GM21367 (cell line): Measurements from ENCODE around the gene COX6B2.
A peak's percentile ranks its signal among the peaks of the same experiment; 100 is the strongest.
"Not testable (repeated sequence)": the region's sequence is repeated elsewhere in the genome, so short reads cannot be mapped to it uniquely, and the experiment has no call there.

ENCODE experiments used
- ATAC-seq: cut with Tn5 transposase; IDR thresholded peaks from one replicate; pipeline ENCODE4 v1.9.1; 2021; ENCODE audit not compliant: unreplicated experiment

Gene COX6B2, protein sequence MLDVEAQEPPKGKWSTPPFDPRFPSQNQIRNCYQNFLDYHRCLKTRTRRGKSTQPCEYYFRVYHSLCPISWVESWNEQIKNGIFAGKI

DNA sequence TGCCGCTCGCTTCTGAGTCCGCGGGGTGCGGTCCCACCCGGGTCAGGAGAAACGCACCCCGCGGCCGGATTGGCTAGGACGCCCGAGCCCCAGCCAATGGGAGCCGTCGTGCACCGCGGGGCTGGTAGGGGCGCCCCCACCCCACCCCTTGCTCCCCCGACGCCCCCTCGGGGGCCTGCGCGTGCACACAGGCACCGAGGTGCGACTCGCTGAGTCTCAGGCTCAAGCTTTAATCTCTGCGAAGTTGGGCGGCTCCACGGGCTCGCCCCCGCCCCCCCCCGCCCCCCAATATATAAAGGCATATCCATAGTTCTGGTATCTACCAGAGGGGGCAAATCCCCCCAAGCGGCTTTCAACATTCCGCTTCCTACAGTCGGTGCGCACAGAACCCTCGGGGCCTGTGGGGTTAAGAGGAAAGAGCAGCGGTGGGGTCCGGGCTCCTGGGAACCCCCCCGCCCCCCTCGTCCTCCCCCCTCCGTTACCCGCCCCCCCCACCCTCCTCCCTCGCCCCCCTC, at the start of gene COX6B2:
Gene COX6B2, minus strand, starts transcription at position 22 of the 515 bp plus-strand sequence. CDS start 198 bp downstream, outside the sequence.
- no peak for ATAC-seq

DNA sequence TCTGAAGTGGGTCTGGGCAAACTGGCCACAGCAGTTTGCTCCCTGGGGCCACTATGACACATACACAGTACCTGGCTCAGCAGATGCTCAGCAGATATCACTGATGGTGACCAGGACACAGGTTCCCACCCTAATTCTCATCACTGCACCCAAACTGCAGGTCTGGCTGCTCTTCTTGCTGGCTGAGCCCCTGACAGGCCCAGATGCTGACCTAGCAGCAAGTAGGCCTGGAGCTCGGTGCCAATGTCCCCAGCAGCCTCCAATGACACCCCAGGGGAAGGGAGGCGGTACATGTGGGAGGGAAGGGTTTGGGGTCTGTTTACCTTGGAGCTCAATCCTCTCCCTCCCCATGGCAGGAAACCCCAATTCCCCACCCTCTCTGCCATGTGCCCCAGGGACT, 48.0 kb upstream of the COX6B2 start:
- no peak for ATAC-seq

DNA sequence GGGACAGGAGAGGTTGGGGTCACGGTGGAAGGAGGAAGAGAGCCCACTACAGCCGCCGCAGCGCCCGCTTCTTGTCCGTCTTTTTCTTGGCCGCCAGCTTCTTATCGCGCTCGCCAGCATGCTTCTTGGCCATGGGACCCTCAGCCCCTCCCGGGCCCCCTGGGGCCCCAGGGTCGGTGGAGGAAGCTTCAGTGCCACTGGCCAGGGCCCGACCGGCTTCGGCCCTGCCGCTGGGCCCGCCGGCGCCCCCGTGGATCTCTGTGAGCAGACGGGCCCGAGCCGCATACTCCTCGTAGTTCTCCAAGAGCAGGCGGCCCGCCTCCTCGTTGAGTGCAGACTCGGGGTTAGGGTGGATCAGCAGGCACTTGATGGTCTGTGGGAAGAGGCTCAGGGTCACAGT, 46.9 kb upstream of the COX6B2 start:
- ATAC-seq, result not testable (repeated sequence)

GRCh38 chr19:55400281-55401087, 46.0 kb upstream of the COX6B2 start:
- ATAC-seq, result no peak

DNA sequence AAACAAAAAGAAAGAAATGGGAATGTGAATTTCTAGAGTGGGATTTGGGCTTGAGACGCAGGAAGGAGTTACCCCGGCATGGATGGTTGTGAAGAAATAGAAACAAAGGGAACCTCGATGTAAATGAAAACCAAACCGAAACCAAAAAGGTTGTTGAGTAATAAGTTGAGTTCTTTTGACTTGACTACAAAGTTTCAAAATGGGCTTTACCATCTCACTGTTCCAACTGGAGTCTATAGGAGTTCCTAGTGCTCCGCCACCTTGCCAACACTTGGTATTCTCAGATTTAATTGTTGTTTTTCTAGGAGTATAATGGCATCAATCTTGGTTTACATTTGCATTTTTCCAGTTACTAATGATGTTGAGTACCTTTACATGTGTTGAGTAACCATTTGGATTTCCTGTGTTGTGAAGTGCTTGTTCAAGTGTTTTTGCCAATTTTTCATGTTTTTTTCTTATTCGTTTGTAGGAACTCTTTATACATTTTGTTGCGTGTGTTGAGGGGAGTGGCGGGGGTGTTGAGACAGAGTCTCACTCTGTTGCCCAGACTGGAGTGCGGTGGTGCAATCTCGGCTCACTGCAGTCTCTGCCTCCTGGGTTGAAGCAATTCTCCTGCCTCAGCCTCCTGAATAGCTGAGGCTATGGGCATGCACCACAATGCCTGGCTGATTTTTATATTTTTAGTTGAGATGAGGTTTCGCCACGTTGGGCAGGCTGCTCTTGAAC, 43.8 kb upstream of the COX6B2 start:
- no peak for ATAC-seq

- no peak for ATAC-seq
Observed at GRCh38 chr19:55392820-55393761, 38.6 kb upstream of the COX6B2 start.

DNA sequence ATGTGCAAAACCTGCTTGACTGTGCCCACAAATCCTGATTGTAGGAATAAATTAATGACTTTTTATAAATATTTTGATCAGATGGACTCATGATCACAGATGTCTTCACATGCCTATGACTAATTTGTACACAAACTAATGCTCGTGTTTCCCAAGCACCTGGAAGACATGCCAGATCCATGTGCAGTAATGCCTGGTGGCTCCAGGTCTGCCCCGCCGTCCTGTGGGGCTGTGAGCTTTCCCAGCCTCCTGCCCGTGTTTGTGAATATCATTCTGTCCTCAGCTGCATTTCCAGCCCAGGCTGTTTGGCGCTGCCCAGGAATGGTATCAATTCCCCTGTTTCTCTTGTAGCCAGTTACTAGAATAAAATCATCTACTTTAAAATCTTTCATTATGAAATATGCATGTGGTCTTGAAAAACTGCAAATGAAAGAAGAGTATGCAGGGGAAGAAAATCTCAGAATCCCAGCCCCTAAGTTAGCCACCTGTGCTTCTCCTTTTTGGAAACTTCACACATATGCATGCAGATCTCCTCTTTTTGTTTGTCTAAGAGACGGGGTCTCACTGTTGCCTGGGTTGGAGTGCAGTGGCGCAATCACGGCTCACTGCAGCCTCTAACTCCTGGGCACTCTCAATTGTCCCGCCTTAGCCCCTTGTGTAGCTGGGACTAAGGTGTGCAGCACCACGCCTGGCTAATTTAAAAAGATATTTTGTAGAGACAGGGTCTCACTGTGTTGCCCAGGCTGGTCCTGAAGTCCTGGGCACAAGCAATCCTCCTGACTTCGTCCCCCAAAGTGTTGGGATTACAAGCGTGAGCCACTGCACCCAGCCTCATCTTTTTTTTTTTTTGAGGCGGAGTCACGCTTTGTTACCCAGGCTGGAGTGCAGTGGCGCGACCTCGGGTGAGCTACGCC, 37.4 kb upstream of the COX6B2 start:
- no peak for ATAC-seq

DNA sequence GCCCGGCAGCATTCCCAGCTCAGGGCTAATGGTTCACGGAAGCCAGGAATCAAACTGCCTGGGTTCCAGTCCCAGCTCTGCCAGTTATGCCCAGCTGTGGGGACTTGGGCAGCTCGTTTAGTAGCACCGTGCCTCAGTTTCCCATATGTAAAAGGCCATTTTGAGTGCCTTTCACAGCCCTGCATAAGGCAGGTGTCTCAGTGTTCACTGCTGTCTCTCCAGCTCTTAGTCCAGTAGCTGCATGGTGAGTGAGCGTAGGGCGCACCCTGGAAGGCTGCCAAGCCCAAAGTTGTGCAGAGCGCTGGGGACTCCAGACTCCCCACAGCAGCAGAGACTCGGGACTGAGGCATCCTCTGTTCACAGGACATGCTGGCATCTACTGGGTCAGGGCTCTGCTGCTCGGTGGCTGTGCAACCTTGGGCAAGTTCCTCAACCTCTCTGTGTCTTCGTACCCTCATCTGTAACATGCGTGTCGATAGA, 36.7 kb upstream of the COX6B2 start:
- no peak for ATAC-seq

GRCh38 chr19:55390461-55390880, 36.0 kb upstream of the COX6B2 start:
- no peak for ATAC-seq

DNA sequence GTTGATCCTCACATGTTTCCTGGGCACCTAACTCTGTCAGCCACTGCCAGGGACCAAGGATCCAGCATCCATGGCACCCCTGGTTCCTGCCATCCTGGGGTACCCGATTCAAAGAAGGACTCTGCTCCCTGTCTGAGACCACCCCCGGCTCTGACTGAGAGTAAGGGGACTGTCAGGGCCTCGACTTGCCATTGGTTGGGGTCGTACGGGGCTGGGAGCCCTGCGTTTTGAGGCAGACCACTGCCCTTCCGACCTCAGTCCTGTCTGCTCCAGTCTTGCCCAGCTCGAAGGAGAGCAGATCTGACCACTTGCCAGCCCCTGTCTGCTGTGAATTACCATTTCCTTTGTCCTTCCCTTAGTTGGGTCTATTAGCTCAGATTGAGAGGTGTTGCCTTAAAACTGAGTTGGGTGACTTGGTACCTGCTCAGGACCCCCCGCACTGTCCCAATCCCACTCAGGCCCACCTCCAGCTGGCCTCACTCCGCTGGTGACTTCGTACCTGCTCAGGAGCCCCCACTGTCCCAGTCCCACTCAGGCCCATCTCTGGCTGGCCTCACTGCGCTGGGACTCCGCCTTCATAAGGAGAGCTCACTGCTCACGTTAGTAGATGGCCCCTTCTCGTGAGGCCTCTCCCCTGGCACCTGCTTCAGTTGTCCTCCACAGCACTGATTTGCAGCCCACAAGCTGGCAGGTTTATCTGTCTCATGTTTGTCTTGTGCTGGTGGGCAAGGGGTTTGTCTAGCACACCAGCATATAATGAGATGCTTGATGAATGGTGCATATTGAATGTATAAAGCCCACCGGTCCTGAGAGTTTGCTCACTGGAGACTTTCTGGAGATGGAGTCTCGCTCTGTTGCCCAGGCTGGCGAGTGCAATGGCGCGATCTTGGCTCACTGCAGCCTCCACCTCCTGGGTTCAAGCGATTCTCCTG, 35.1 kb upstream of the COX6B2 start:
- no peak for ATAC-seq

- no peak for ATAC-seq
Observed at GRCh38 chr19:55387736-55388497, 33.4 kb upstream of the COX6B2 start.

DNA sequence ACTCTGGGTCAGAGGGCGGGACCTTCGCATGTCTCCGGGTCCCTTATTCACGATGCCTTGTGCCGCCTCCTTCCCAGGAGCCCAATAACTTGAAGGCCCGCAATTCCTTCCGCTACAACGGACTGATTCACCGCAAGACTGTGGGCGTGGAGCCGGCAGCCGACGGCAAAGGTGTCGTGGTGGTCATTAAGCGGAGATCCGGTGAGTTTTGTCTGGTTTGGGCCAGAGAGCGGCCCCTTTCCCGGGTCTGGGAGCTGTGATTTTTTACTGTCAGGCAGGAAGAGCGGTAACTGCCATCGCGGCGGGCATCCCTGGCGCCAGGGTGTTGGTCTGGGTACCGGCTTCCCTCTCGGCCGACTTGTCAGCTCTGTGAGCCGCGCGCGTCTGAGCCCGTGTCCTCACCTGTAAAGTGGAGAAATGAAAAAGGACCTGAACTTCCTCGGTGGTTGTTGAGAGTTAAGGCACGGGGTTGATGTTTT, 32.0 kb upstream of the COX6B2 start:
- no peak for ATAC-seq

GRCh38 chr19:55385724-55386492, 31.4 kb upstream of the COX6B2 start, which contains the start of gene RPL28:
RPL28 (plus strand) TSS chr19:55385932; CDS start chr19:55386358, 426 bp downstream.
- peak; percentile 45 for ATAC-seq

DNA sequence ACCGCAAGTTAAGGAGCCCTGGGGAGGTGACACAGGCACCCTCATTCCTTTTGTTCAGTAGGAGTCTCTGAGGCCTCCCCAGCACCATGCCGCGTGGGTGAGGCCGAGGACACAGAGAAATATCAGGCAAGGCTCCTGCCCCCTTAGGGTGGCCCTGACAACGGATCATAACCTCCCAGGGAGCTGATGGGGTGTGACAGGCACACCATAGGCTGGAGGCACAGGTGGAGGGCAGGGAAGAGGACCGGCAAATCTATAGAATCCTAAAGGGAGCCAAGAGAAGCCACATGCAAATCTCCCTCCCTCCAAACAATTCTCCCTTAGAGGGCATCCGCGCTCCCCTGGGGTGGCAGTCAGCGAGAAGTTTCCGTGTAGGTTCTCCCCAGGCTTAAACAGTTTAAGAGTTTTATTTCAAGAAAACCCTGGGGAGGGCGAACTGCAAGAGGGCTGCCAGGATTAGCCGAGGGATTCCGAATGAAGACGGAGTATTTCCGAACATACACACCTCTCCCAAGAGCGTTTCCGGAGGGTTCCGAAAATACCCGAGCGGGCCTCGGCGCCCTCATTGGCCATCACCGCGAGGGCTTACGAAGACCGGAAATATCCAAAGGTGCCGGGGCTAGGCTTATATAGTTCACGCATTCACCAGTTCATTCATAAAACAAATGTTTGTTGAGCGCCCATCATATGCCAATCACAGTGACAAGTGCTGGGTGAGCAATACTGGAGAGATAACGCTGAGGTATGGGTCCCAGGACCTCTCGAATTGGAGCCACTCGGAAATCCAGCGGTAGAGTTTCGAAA, 30.6 kb upstream of the COX6B2 start:
- ATAC-seq, result peak; percentile 37

DNA sequence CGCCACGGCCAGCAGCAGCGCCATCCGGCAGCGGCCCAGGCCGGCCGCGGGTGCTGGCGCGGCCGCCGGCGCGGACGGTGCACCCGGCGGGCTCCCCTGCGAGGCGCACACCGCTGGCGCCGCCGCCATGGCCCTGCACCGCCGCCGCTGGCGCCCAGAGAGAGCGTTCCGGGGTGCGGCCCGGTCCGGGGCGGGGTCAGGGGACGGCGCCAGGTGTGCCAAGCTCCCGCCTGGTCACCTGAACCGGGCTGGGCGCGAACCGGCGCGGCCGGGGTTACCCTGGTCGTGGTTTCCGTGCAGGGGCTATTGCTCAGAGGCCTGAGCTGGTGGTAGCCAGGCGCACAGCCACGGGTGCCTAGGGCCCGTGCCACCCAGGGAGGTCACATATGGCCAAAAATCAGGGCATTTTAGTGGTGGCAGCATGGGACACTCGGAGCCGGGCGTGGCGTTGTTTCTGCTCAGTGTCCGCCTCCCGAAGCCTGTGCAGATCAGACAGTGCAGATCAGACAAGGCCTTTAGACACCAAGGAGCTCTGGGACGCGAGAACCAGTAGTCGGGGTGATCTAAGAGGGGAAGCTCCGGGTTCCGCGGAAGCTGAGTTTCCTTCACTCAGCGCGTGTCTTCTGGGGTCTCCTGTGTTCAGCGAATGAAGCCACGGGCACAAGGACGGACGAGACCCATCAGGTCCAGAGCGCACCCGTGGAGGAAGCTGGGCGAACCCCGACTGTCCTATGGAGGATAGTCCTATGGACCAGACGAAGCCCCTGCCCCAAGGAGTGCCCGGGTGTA, 29.8 kb upstream of the COX6B2 start, which contains the start of gene TMEM238:
Gene TMEM238, minus strand, starts transcription at position 162 of the 789 bp plus-strand sequence. Its CDS starts 33 bp downstream, at position 129.
- no peak for ATAC-seq
